GM21390 (cell line): ENCODE measurements around the gene OVAAL.

Source experiments
- ATAC-seq: cut with Tn5 transposase; IDR thresholded peaks from one replicate; pipeline ENCODE4 v1.9.1; 2021; ENCODE audit not compliant: unreplicated experiment

OVAAL gene

GRCh38 chr1:180558664-180559063, at the start of gene OVAAL:
OVAAL (plus strand) TSS chr1:180558964.
- no peak for ATAC-seq

DNA sequence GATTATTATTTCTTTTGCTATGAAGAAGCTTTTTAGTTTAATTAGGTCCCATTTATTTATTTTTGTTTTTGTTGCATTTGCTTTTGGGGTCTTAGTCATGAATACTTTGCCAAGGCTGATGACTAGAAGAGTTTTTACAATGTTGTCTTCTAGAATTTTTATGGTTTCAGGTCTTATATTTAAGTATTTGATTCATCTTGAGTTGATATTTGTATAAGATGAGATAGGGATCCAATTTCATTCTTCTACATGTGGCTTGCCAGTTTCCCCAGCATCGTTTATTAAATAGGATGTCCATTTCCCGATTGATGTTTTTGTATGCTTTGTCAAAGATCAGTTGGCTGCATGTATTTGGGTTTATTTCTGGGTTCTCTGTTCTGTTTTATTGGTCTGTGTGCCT, 47.9 kb upstream of the OVAAL start:
- ATAC-seq = no peak

DNA sequence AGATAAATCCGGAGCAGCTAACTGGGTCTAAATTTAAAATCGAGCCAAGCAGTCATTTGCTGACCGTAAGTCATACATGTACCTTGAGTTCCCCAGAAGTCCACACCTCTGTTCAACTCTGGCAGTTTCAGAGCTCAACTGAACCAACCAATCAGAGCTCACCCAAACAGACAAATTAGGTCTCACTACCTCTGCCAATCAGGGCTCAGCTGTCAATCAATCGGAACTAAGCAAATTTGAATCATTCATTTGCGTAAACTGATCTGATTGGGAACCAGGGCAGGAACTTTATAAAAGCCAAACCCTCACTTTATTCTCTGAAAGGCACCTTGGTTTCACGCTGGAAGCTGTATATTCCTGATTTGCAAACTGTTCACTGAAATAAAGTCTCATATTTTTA, 45.2 kb upstream of the OVAAL start:
- ATAC-seq = no peak

GRCh38 chr1:180515364-180515763, 43.4 kb upstream of the OVAAL start:
- ATAC-seq = no peak

GRCh38 chr1:180515857-180516388, 42.8 kb upstream of the OVAAL start:
- ATAC-seq = peak; percentile 98

DNA sequence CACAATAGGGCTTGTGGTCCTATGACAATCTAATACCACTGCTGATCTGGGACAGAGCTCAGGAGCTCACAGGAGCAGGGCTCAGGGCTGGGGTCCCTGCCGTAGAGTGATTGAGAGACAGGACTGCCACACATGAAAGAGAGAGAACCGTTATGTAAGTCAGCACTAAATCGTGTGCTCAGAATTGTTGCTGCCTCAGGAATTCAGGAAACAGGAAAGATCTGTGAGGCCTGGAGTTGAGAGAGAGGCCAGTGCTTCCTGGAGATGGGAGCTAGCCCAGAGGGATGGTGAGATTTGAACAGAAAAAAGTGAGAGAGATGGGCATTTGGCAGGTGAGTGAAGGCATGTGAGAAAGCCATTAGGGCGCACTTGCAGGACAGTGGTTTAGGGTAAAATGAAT, 38.9 kb upstream of the OVAAL start:
- ATAC-seq = no peak

GRCh38 chr1:180521474-180522212, 37.1 kb upstream of the OVAAL start:
- ATAC-seq = no peak

GRCh38 chr1:180522213-180522515, 36.6 kb upstream of the OVAAL start:
- ATAC-seq = no peak

DNA sequence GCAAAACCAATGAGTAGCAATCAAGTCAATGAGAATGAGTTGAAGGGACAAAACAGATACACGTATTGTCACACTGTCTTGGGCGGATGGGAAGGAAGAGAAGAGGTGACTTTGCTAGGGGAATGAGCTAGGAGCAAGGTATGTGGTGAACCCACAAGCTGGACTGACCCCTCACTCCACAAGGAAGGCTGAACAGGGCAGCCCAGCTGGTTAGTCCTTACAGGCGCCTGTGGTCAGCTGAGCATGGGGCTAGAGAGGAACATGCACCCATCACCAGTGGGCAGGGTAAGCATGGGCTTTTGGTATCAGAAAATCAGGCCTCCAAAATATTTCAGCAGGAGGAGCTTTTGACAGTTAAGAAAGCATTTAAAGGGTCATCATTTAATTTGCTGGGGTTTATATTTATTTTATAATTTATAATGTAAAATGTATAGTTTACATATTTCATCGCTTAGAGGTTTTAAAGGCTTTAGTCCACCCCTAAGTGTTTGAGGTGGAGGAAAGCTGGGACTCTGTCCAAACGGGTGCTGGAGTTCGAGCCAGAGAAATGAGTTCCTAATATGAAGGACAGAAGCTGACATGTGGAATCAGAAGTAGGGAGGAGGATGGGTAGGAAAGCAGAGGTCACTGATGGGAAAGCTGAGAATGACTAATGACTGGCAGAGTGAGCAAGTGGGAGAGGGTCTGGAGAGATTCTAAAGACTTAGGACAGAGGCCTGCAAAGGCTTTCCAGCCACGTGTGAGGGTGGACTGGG, 34.4 kb upstream of the OVAAL start:
- ATAC-seq = no peak

DNA sequence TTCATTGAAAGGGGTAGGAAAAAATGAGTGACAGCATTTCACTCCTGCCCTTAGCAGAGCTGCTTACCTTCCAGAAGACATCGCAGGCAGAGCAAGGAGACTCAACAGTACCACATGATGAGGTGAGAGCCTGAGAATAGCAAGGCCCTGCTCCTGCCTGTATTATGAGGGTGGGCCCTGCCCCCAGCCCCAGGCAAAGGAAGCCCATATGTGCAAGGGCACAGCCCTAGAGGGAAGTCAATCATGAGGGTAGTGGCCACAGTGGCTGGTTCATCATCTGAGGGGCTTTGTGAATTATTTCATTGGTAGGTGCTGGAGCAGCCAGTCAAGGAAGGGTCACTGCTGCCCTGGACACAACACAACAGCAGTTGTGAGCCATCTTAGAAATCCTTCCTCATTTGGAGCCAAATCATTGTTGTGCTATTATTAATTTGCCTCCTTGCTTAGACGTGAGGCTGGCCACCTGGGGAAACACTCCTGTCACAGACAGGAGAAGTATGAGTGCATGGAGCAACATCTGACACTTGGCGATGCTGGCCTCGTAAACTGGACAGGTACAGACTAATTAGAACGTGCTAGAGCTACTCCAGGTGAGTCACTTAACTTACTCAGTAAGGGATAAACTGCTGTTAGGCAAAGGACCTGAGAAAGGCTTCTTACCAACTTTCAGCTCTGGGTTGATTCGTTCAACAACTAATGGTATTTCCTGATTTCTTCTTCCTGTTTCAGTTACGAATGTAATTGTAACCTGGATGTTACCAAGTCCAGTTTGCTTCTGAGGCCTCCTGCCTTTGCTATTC, 33.6 kb upstream of the OVAAL start:
- ATAC-seq = no peak

GRCh38 chr1:180525715-180526039, 33.1 kb upstream of the OVAAL start:
- no peak for ATAC-seq

- no peak for ATAC-seq
These were observed 31.6 kb upstream of the OVAAL start for GRCh38 chr1:180527101-180527669.

DNA sequence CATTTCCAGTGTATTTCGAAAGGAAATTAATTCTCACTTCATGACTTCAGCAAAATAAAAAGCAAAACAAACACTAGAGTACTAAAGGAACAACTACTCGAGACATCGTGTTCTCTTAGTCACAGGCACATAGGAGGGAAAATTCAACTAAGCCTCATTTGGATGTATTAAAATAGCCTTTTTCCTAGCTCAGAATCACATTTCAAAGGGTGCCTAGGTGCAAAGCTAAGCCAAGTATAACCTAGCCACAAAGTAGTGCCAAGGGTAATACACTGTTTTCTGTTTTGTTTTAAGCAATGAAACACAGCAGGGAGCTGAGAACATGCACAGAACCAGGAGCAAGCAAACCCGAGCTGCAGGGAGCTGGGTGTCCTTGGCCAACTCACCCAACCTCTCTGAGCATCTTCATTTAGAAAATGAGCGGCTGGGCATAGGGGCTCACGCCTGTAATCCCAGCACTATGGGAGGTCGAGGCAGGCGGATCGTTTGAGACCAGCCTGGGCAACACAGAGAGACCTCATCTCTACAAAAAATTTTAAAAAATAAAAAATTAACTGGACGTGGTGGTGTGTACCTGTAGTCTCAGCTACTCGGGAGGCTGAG, 29.8 kb upstream of the OVAAL start:
- no peak for ATAC-seq

- no peak for ATAC-seq
These were observed 28.3 kb upstream of the OVAAL start for GRCh38 chr1:180530501-180530900.

GRCh38 chr1:180532854-180533253, 25.9 kb upstream of the OVAAL start:
- no peak for ATAC-seq

GRCh38 chr1:180533266-180533987, 25.3 kb upstream of the OVAAL start:
- no peak for ATAC-seq

DNA sequence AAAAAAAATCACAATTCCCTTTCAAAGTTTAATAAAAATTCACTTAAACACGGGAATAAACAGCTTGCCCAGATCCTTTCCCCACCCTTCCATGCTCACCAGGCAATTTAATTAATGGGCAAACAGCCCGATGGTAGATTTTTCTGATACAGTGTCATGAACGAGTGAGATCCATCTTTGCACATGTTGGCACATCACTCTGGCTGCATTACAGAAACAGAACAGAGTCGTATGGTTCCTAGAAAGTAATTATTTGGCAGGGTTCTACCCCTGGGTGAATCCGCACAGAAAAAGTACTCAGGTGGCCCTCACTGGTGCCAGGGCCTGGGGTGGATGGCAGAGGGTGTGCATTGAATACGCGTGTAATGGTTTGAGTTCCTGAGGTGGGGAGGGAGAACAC, 24.6 kb upstream of the OVAAL start:
- no peak for ATAC-seq

- ATAC-seq = no peak
These were observed 23.3 kb upstream of the OVAAL start for GRCh38 chr1:180535418-180535999.

DNA sequence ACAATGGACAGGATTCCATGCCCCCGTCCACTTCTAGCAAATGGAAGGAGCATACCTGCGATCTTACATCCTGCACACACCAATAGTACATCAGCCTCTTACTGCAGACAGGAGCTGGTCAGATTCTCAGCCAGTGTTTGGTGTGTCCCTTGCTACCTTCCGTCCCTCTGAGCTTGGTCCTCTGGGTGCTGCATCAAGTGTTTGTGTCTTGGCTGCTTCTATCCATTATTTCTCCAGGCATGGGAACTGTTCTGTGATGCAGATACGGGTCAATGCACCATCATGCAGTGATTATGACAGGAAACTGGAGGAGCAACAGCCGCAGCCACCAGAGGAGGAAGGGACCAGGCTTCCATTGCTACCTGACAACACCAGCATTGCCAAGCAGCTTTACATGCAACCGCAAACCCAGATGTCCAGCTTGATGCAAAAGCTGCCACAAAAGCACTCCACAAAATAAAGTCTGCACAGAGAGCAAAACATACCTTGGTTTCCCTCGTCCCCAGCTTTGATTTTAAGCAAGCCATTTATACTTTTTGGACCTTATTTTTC, 21.9 kb upstream of the OVAAL start:
- ATAC-seq = no peak

DNA sequence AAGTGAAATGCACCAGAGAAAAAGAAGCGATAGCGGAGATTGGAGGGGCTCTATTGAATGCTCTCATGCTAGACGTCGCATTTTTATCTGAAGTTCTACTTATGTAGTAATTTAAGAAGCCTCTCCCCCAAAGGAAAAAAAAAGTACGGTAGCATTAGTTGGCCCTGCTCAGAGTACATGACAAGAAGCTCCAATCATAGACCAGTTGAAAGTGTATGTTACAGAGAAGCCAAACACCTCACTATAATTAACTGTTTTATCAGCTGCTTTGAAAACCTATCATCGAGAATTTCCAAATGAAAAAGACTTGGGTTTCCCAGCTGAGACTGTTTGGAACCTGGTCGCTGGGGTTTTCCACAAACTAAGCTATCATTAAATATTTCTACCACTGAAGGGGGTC, 19.6 kb upstream of the OVAAL start:
- no peak for ATAC-seq
